HT1080 (cell line): ENCODE data around the gene NPY2R. TPM values are rescaled to one million over a fixed set of nuclear protein-coding genes. Genes with fewer than 3 reads are reported as not detected.
A peak's percentile ranks its signal among the peaks of the same experiment; 100 is the strongest.

Source experiments
- DNase-seq: peaks from one replicate; pipeline ENCODE4 v3.0.0-alpha.2; 2015; ENCODE audit warnings: low read depth
- polyA plus RNA-seq, 2 experiments: library from polyadenylated mRNA; depleted of rRNA; stranded (reverse); fragments of >200 nt; gene quantifications; 2 replicates each; pipeline ENCODE4 v1.2.3, GENCODE V29; 2015
- total RNA-seq: library from RNA; depleted of rRNA; stranded (reverse); fragments of >200 nt; shearing (Covaris generic); gene quantifications from 2 replicates; pipeline ENCODE4 v1.2.3, GENCODE V29; 2014; rRNA removed

The NPY2R gene
- total RNA-seq = not detected in 2 replicates
- not detected in 2 replicates for polyA plus RNA-seq (2015; cell fraction: cytosol; rRNA removed)
- polyA plus RNA-seq (2015; cell fraction: nucleus; rRNA removed) = not detected in 2 replicates

- DNase-seq = peak; percentile 6
Observed at GRCh38 chr4:155208258-155209054, at the start of gene NPY2R. TSS of gene NPY2R (plus strand) at chr4:155208636. CDS start at chr4:155213940, 5,304 bp downstream.

GRCh38 chr4:155161357-155161756 lies 47.1 kb upstream of the NPY2R start:
- no peak for DNase-seq

GRCh38 chr4:155164718-155165117 lies 43.7 kb upstream of the NPY2R start:
- no peak for DNase-seq

GRCh38 chr4:155170569-155170968 lies 37.9 kb upstream of the NPY2R start:
- DNase-seq = no peak

GRCh38 chr4:155173371-155173770 lies 35.1 kb upstream of the NPY2R start:
- DNase-seq = peak; percentile 17

- no peak for DNase-seq
Observed at GRCh38 chr4:155174668-155175067, 33.8 kb upstream of the NPY2R start.

- peak; percentile 60 for DNase-seq
Observed at GRCh38 chr4:155179216-155179615, 29.2 kb upstream of the NPY2R start.

GRCh38 chr4:155186972-155187371 lies 21.5 kb upstream of the NPY2R start:
- no peak for DNase-seq

GRCh38 chr4:155187989-155188388 lies 20.4 kb upstream of the NPY2R start:
- DNase-seq = no peak

- DNase-seq = no peak
Observed at GRCh38 chr4:155190099-155190498, 18.3 kb upstream of the NPY2R start.

- no peak for DNase-seq
Observed at GRCh38 chr4:155197757-155198156, 10.7 kb upstream of the NPY2R start.

- DNase-seq = peak; percentile 62
Observed at GRCh38 chr4:155207534-155208257, 740 bp upstream of the NPY2R start.

GRCh38 chr4:155220025-155220424 lies 11.6 kb downstream of the NPY2R start:
- no peak for DNase-seq

- no peak for DNase-seq
Observed at GRCh38 chr4:155227131-155227530, 18.7 kb downstream of the NPY2R start.

GRCh38 chr4:155228713-155229112 lies 20.3 kb downstream of the NPY2R start:
- no peak for DNase-seq

GRCh38 chr4:155232432-155232831 lies 24.0 kb downstream of the NPY2R start:
- DNase-seq = no peak

- DNase-seq = no peak
Observed at GRCh38 chr4:155234206-155234605, 25.8 kb downstream of the NPY2R start.

GRCh38 chr4:155237567-155237966 lies 29.1 kb downstream of the NPY2R start:
- no peak for DNase-seq

GRCh38 chr4:155241225-155241624 lies 32.8 kb downstream of the NPY2R start:
- DNase-seq = no peak

- DNase-seq = peak; percentile 56
Observed at GRCh38 chr4:155241664-155242063, 33.2 kb downstream of the NPY2R start.

- DNase-seq = no peak
Observed at GRCh38 chr4:155245105-155245504, 36.7 kb downstream of the NPY2R start.
